OCI-LY1 (cell line): ENCODE results near the gene TMEM45A.

Experiments
- H2AFZ ChIP-seq: fragments of 200-600 bp; sonication (generic), shearing (Covaris generic); 2 replicates; pipeline ENCODE4 v1.6.0; 2014; ENCODE audit warnings: antibody characterized with exemption, mild to moderate bottlenecking, low read length
- H3F3A ChIP-seq: fragments of 200-600 bp; sonication (generic), shearing (Covaris generic); 2 replicates; pipeline ENCODE4 v1.6.0; 2014; ENCODE audit warnings: mild to moderate bottlenecking, antibody characterized with exemption, low read length, moderate library complexity; ENCODE audit not compliant: insufficient read depth
- H3K27ac ChIP-seq: fragments of 200-600 bp; sonication (generic); 2 replicates; pipeline ENCODE4 v1.5.1; 2014; ENCODE audit warnings: low read length, mixed run types, mild to moderate bottlenecking, low read depth; ENCODE audit not compliant: poor library complexity, severe bottlenecking
- H3K27me3 ChIP-seq: fragments of 200-600 bp; sonication (generic); 2 replicates; pipeline ENCODE4 v1.6.0; 2014; ENCODE audit warnings: antibody characterized with exemption, mild to moderate bottlenecking, low read length, moderate library complexity; ENCODE audit not compliant: insufficient read depth
- H3K36me3 ChIP-seq: fragments of 200-600 bp; sonication (generic); 2 replicates; pipeline ENCODE4 v1.6.1; 2014; ENCODE audit warnings: mild to moderate bottlenecking, antibody characterized with exemption, low read length, moderate library complexity, mixed read lengths; ENCODE audit not compliant: insufficient read depth
- H3K4me1 ChIP-seq: fragments of 200-600 bp; sonication (generic); 2 replicates; pipeline ENCODE4 v1.5.1; 2014; ENCODE audit warnings: mild to moderate bottlenecking, low read length, moderate library complexity; ENCODE audit not compliant: insufficient read depth, severe bottlenecking
- H3K4me2 ChIP-seq: fragments of 200-600 bp; sonication (generic), shearing (Covaris generic); 2 replicates; pipeline ENCODE4 v1.6.1; 2014; ENCODE audit warnings: low read length
- H3K4me3 ChIP-seq: fragments of 200-600 bp; sonication (generic); 2 replicates; pipeline ENCODE4 v1.5.1; 2014; ENCODE audit warnings: low read length, low read depth, mild to moderate bottlenecking, mixed read lengths; ENCODE audit not compliant: poor library complexity, severe bottlenecking
- H3K79me2 ChIP-seq: fragments of 200-600 bp; shearing (Covaris generic); 2 replicates; pipeline ENCODE4 v1.6.1; 2016; ENCODE audit warnings: mixed run types, low read length, mixed read lengths; ENCODE audit not compliant: insufficient read depth
- H3K9ac ChIP-seq: fragments of 200-600 bp; sonication (generic), shearing (Covaris generic); 2 replicates; pipeline ENCODE4 v1.6.1; 2014; ENCODE audit warnings: mild to moderate bottlenecking, low read length, mixed read lengths
- H3K9me2 ChIP-seq: fragments of 200-600 bp; sonication (generic), shearing (Covaris generic); 2 replicates; pipeline ENCODE4 v1.6.1; 2014; ENCODE audit warnings: low read depth, mild to moderate bottlenecking, low read length, mixed read lengths
- H3K9me3 ChIP-seq: fragments of 200-600 bp; shearing (Covaris generic); 2 replicates; pipeline ENCODE4 v1.6.1; 2014; ENCODE audit warnings: low read length, mixed read lengths
- H4K20me1 ChIP-seq: fragments of 200-600 bp; sonication (generic), shearing (Covaris generic); 2 replicates; pipeline ENCODE4 v1.6.0; 2016; ENCODE audit warnings: mild to moderate bottlenecking, low read length; ENCODE audit not compliant: insufficient read depth
- EZH2 ChIP-seq: fragments of 200-600 bp; sonication (generic), shearing (Covaris generic); IDR thresholded peaks from 2 replicates; pipeline ENCODE4 v1.8.0; 2017; ENCODE audit warnings: borderline replicate concordance, mixed run types, mild to moderate bottlenecking, antibody characterized with exemption, low read length, moderate library complexity, mixed read lengths
- TF ChIP-seq, protein P1 (sequence below): fragments of 200-600 bp; sonication (generic), shearing (Covaris generic); IDR thresholded peaks from 2 replicates; pipeline ENCODE4 v1.5.1; 2017; ENCODE audit warnings: mild to moderate bottlenecking, antibody characterized with exemption, low read length, moderate library complexity, mixed read lengths

TMEM45A gene

DNA sequence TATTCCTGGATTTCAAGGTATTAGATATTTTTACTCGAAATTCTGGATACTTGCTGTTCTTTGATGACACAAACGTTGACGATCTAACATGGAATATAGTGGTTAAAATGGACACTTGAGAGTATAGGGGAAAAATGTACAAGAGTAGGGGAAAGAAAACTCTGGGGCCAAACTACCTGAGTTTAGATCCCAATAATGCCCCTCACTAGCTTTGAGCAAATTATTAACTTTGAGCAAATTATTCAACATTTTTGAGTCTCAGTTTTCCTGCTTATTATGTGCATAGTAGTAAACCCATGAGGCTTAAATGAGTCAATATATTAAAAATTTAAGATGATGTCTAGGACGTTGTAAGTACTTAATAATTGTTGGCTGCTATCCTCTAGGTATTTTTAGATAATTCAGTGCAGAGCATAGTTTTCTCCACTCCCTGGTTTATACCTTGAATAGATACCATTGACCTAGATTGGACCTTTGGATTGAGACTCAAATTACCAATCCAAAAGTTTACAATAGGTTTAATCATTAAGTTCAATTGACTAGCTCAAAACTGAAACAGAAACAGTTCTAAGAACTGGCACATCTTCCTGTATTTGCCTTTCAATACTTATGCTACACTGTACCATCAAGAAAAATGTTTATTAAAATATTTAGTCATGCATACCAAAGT, 121.4 kb downstream of the TMEM45A start:
- H3F3A ChIP-seq, result no peaks in the 10 kb centered on the region
- H3K79me2 ChIP-seq, result no peaks in the 10 kb centered on the region
- H3K27ac ChIP-seq, result no peak overlapping the region
- H3K4me3 ChIP-seq, result no peak overlapping the region
- no peaks in the 10 kb centered on the region for H3K27me3 ChIP-seq
- H3K36me3 ChIP-seq, result no peaks in the 10 kb centered on the region
- TF ChIP-seq, protein P1, sequence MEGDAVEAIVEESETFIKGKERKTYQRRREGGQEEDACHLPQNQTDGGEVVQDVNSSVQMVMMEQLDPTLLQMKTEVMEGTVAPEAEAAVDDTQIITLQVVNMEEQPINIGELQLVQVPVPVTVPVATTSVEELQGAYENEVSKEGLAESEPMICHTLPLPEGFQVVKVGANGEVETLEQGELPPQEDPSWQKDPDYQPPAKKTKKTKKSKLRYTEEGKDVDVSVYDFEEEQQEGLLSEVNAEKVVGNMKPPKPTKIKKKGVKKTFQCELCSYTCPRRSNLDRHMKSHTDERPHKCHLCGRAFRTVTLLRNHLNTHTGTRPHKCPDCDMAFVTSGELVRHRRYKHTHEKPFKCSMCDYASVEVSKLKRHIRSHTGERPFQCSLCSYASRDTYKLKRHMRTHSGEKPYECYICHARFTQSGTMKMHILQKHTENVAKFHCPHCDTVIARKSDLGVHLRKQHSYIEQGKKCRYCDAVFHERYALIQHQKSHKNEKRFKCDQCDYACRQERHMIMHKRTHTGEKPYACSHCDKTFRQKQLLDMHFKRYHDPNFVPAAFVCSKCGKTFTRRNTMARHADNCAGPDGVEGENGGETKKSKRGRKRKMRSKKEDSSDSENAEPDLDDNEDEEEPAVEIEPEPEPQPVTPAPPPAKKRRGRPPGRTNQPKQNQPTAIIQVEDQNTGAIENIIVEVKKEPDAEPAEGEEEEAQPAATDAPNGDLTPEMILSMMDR, result no peak
- TF ChIP-seq EZH2, result no peak
- H3K9me3 ChIP-seq, result no peaks in the 10 kb centered on the region
- no peak overlapping the region for H3K4me2 ChIP-seq
- no peak overlapping the region for H3K9ac ChIP-seq
- H3K4me1 ChIP-seq, result no peaks in the 10 kb centered on the region
- H4K20me1 ChIP-seq, result no peaks in the 10 kb centered on the region
- no peaks in the 10 kb centered on the region for H3K9me2 ChIP-seq
- H2AFZ ChIP-seq, result no peak overlapping the region

DNA sequence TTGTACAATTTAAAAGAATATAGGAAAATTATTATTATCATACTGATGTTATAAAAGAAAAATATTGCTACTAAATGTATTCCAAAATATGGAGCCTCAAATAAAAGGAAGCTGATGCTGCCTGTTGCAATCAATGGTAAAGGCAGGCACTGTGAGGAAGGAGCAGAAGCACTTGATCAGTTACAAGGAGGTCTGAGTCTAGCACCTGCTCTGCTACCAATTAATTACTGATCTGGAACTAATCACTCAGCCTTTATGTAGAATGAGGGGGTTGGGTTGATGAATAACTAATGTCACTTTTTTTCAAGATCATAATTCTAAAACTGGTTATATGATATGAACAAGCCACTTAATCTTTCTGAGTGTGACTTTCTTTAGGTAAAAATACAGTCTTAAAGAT, 122.5 kb downstream of the TMEM45A start:
- Histone ChIP-seq H3K27me3 (no peaks in the 10 kb centered on the region), H3K9ac (no peak overlapping the region), H2AFZ (no peak overlapping the region), H4K20me1 (no peaks in the 10 kb centered on the region), H3K36me3 (no peaks in the 10 kb centered on the region), H3K9me2 (no peaks in the 10 kb centered on the region), H3K79me2 (no peaks in the 10 kb centered on the region), H3K27ac (no peak overlapping the region), H3F3A (no peaks in the 10 kb centered on the region), H3K4me2 (no peak overlapping the region), H3K4me1 (no peaks in the 10 kb centered on the region), H3K9me3 (no peaks in the 10 kb centered on the region), H3K4me3 (no peak overlapping the region)
- TF ChIP-seq, protein P1, result no peak
- no peak for TF ChIP-seq EZH2

DNA sequence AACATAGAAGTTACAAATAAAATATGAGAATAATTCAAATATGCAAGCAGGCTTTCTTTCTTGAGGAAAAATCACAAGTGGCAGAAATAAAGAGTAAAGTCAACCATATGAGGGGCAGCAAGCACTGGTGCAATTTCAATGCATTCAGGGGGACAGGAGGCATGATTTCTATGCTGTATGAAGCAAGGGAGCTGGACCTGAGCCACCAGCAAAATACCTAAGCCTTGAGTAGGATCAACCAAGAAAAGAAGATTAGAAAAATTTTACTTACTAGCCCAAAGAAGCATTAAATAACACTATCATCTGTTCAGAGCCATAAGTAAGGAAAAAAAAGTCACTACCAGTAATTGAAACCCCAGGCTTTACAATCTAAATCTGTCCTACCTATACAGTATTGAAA, 123.3 kb downstream of the TMEM45A start:
- no peaks in the 10 kb centered on the region for H3F3A ChIP-seq
- H3K9me2 ChIP-seq, result no peaks in the 10 kb centered on the region
- no peaks in the 10 kb centered on the region for H4K20me1 ChIP-seq
- no peak overlapping the region for H3K4me2 ChIP-seq
- H3K4me3 ChIP-seq, result no peak overlapping the region
- H3K4me1 ChIP-seq, result no peaks in the 10 kb centered on the region
- H3K27me3 ChIP-seq, result no peaks in the 10 kb centered on the region
- H3K36me3 ChIP-seq, result no peaks in the 10 kb centered on the region
- H3K79me2 ChIP-seq, result no peaks in the 10 kb centered on the region
- no peak overlapping the region for H2AFZ ChIP-seq
- no peak overlapping the region for H3K27ac ChIP-seq
- no peak for TF ChIP-seq EZH2
- TF ChIP-seq, protein P1, result no peak
- H3K9ac ChIP-seq, result no peak overlapping the region
- H3K9me3 ChIP-seq, result no peaks in the 10 kb centered on the region
